HG03558 (cell line): Measurements from ENCODE around the gene TNFSF4.
"Not testable (repeated sequence)": the region's sequence is repeated elsewhere in the genome, so short reads cannot be mapped to it uniquely, and the experiment has no call there.

Source experiments
- ATAC-seq: cut with Tn5 transposase; IDR thresholded peaks from one replicate; pipeline ENCODE4 v1.9.1; 2021; ENCODE audit warnings: moderate number of reproducible peaks; ENCODE audit not compliant: unreplicated experiment; ENCODE audit errors: extremely low read depth

Gene TNFSF4

GRCh38 chr1:173168941-173169340 lies 38.2 kb downstream of the TNFSF4 start:
- ATAC-seq = no peak

DNA sequence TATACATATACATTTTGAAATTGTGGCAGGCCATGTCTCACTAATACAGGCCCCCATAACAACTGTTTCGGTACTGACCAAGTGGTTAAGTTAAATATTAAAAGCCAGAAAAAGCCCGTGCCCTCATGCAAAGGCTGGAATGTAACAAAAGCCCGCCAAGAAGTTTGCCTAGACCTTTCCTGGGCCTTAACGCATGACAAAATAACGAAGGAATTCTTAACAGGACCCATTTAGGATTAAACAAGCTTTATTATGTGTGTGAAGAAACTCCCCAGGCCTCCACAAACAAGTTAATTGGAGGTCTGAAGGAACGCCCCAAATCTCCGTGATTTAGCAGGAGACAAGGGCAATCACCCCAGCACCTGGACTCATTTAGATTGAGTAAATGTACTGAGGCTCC lies 42.4 kb downstream of the TNFSF4 start:
- ATAC-seq = no peak

DNA sequence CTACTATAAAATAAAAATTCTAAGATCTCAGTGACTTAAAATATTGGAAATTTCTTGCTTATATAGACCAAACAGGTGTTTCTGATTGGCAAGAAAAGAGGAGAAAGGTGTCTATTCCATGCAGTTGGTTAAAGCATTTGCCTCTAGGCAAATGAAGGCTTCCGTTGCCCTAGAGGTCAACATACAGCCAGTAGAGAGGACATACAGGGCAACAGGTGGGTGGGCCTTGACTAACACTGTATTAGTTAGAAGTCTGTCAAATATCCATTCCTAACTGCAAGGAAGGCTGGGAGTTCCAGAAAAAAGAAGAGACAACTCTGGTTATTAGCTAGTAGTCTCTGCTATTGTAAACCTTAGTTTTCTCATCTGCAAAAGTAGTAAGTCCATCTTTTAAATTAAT lies 43.0 kb downstream of the TNFSF4 start:
- no peak for ATAC-seq

DNA sequence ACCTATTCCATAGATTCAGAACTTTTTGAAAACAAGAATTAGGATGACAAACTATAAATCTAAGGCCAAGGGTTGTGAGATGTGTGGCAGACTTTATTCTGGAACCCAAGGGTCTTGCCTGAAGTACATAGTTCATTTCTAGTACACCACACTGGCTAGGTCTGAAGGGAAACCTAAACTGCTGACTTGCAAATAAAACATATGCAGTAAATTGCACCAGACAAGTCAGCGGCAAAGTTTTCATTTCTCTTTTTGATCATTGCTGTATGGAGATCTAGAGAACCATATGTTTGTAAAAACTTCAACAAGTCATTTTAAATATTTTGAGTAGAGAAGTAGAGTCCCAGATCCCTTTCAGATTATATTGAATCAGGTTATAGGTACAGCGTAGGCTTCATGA lies 43.9 kb downstream of the TNFSF4 start:
- no peak for ATAC-seq

DNA sequence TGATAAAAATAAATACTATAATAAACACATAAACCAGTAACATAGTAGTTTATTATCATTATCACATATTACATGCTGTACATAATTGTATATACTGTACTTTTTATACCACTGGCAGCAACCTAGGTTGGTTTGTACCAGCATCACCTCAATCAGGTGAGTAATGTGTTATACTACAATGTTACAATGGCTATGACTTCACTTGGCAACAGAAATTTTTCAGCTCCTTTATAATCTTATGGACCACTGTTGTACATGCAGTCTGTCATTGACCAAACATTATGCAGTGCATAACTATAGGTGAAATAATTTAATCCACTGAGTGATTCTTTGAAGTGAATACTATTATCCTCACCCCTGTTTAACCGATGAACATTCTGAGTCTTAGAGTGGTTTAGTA lies 44.5 kb downstream of the TNFSF4 start:
- no peak for ATAC-seq

DNA sequence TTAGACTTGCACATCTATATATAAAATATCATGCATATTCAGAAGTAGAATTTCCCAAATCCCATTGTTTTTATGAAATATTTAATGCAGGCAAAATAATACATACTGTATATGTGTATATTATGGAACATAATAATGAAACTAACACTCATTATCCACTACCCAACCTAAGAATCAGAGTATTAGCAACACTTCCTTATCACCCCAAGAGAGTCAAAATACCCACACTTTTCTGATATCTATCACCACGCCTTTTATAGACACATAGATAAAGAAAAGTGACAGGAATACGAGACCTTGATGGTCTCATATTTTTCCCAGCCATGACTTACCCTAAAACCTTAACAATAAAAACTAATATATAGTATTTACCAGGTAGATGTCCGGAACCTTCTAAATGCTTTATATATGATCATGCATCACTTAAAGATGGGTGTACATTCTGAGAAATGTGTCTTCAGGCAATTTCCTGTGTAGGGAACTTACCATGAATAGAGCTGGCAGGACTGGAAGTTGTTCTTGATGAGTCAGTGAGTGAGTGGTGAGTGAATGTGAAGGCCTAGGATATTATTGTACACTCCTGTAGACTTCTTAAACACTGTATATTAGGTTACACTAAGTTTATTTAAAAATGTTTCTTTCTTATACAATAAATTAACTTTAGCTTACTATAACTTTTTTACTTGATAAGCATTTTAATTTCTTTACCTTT lies 45.5 kb downstream of the TNFSF4 start:
- ATAC-seq = no peak

GRCh38 chr1:173153964-173154363 lies 53.2 kb downstream of the TNFSF4 start:
- ATAC-seq = not testable (repeated sequence)

GRCh38 chr1:173153503-173153902 lies 53.6 kb downstream of the TNFSF4 start:
- ATAC-seq = no peak

GRCh38 chr1:173152598-173152997 lies 54.5 kb downstream of the TNFSF4 start:
- ATAC-seq = no peak

GRCh38 chr1:173150795-173151194 lies 56.3 kb downstream of the TNFSF4 start:
- ATAC-seq = no peak

DNA sequence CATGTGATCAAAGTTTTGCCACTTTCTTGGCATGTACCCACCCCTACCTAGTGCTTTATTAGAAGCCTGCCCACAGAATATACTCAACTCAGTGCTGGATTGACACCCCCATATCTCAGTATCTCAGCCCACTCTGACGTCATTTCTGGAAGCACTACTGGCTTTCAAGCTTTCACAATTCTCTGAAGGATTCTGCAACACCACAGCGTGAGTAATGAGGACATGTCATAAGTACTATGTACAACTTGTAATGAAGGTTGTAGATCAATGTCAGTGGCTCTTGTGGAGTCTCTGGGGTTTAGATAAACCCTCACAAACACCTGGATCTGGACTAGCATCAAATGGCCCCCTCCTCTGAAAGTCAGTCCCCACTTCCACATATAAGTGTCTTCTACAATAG lies 57.2 kb downstream of the TNFSF4 start:
- ATAC-seq = no peak

DNA sequence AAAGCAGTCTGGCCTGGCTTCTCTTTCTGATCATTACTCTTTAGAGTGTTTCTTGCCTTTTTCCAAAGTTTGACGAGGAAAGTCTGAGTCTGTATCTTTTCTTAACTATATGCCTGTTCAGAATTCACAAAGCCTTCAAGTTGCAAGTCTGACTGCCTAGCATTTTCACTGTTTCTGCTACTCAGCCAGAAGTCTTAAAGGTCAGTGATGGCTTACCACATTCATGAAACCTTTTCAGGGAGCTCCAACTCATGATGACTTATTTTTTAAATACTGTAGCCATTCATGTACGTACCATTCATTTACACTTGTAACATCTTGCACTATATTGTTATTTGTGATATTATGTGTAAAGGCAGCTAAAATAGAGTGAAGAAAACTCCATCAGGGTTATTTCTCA lies 58.2 kb downstream of the TNFSF4 start:
- no peak for ATAC-seq

- no peak for ATAC-seq
Observed at GRCh38 chr1:173148545-173148944, 58.6 kb downstream of the TNFSF4 start.

DNA sequence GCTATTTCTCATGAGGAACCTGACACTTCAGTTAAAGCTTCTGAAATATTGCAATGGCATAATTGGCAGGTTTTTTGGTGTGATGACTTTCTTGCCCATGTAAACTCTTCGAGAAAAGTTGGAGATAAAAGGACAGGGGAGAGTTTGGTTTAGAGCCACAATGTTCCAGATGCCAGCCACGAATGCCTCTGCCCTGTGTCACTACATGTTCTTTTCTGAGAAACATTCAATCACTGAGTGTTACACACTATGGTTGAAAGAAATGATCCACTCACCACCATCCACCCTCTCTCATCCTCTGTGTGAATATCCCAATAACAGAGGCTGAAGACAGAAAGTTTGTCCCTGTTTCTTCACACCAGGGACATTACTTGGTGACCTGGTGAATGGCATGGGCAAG lies 66.4 kb downstream of the TNFSF4 start:
- ATAC-seq = no peak

DNA sequence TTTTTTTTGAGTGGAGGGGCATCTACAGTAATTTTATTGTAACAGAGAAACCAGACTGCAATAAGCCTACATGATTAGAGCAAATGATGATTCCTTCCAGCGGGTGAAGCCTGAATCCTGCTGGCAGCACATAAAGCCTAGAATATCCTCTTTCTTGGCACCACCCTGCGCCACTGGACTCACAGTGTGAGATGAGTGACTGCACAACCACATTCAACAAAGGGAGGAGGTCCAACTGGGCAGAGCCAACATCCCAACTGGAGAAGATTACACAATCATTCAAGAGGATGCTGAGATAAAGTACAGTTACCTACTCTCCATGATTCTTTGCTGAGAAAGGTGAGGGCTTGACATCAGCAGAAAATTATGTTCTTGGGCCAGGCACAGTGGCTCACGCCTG lies 67.4 kb downstream of the TNFSF4 start:
- no peak for ATAC-seq

- ATAC-seq = no peak
Observed at GRCh38 chr1:173137107-173137706, 69.9 kb downstream of the TNFSF4 start.

GRCh38 chr1:173134800-173135199 lies 72.3 kb downstream of the TNFSF4 start:
- ATAC-seq = no peak

- ATAC-seq = no peak
Observed at GRCh38 chr1:173134029-173134428, 73.1 kb downstream of the TNFSF4 start.
